IPS-20b (cell line): ENCODE measurements around the gene TECPR1.

Experiments used
- H3K27ac ChIP-seq: one replicate; pipeline ENCODE4 v1.5.1; 2013; ENCODE audit warnings: low read length
- H3K27me3 ChIP-seq: 2 replicates; pipeline ENCODE4 v1.6.1; 2013; ENCODE audit warnings: mild to moderate bottlenecking, low read length, inconsistent platforms; ENCODE audit not compliant: insufficient read depth
- H3K36me3 ChIP-seq: 2 replicates; pipeline ENCODE4 v1.6.1; 2013; ENCODE audit warnings: low read depth, mild to moderate bottlenecking, inconsistent platforms, low read length, moderate library complexity; ENCODE audit not compliant: insufficient read depth
- H3K4me1 ChIP-seq: 2 replicates; pipeline ENCODE4 v1.6.1; 2013; ENCODE audit warnings: mild to moderate bottlenecking, control low read depth, inconsistent platforms, low read length, moderate library complexity; ENCODE audit not compliant: insufficient read depth
- H3K4me3 ChIP-seq: 2 replicates; pipeline ENCODE4 v1.5.1; 2013; ENCODE audit warnings: mild to moderate bottlenecking, low read length, inconsistent platforms
- H3K9ac ChIP-seq: 2 replicates; pipeline ENCODE4 v1.6.1; 2013; ENCODE audit warnings: low read depth, mild to moderate bottlenecking, inconsistent platforms, low read length, moderate library complexity
- H3K9me3 ChIP-seq: 2 replicates; pipeline ENCODE4 v1.6.1; 2013; ENCODE audit warnings: mild to moderate bottlenecking, low read depth, low read length, inconsistent platforms; ENCODE audit not compliant: insufficient read depth

TECPR1 gene

GRCh38 chr7:98187138-98187502, 64.9 kb downstream of the TECPR1 start:
- Histone ChIP-seq H3K27me3 (no peaks in the 10 kb centered on the region), H3K9me3 (no peaks in the 10 kb centered on the region), H3K4me3 (no peak overlapping the region), H3K4me1 (peaks cover 10% of the 10 kb centered on the region; the same call in 1 of the 2 replicates), H3K27ac (no peak overlapping the region), H3K36me3 (peaks cover 25% of the 10 kb centered on the region), H3K9ac (no peak overlapping the region)

- H3K4me3 ChIP-seq, result no peak overlapping the region
- H3K9ac ChIP-seq, result no peak overlapping the region
- peaks cover 20% of the 10 kb centered on the region for H3K36me3 ChIP-seq
Measured at GRCh38 chr7:98186452-98187137, 65.4 kb downstream of the TECPR1 start.

GRCh38 chr7:98185101-98185500, 66.9 kb downstream of the TECPR1 start:
- H3K4me3 ChIP-seq, result no peak overlapping the region
- no peak overlapping the region for H3K9ac ChIP-seq
- peaks cover 10% of the 10 kb centered on the region for H3K36me3 ChIP-seq
- no peaks in the 10 kb centered on the region for H3K27me3 ChIP-seq
- no peak overlapping the region for H3K27ac ChIP-seq
- H3K9me3 ChIP-seq, result no peaks in the 10 kb centered on the region
- peaks cover 10% of the 10 kb centered on the region; the same call in 1 of the 2 replicates for H3K4me1 ChIP-seq

More at GRCh38 chr7:98186452-98187137, 65.4 kb downstream of the TECPR1 start:
- Histone ChIP-seq H3K9me3 (no peaks in the 10 kb centered on the region), H3K4me1 (peaks cover 10% of the 10 kb centered on the region; the same call in 1 of the 2 replicates), H3K27me3 (no peaks in the 10 kb centered on the region), H3K27ac (no peak overlapping the region)

- Histone ChIP-seq H3K9me3 (no peaks in the 10 kb centered on the region), H3K27ac (no peak overlapping the region), H3K4me1 (peaks cover 14% of the 10 kb centered on the region; the same call in 1 of the 2 replicates), H3K36me3 (peaks cover 10% of the 10 kb centered on the region), H3K27me3 (no peaks in the 10 kb centered on the region), H3K9ac (no peak overlapping the region), H3K4me3 (no peak overlapping the region)
Measured at GRCh38 chr7:98180751-98181150, 71.3 kb downstream of the TECPR1 start.

- Histone ChIP-seq H3K27me3 (no peaks in the 10 kb centered on the region), H3K9me3 (no peaks in the 10 kb centered on the region), H3K36me3 (peaks cover 25% of the 10 kb centered on the region), H3K27ac (no peak overlapping the region), H3K9ac (no peak overlapping the region), H3K4me1 (peaks cover 14% of the 10 kb centered on the region; the same call in 1 of the 2 replicates), H3K4me3 (no peak overlapping the region)
Measured at GRCh38 chr7:98178762-98179490, 73.1 kb downstream of the TECPR1 start.

GRCh38 chr7:98178321-98178720, 73.7 kb downstream of the TECPR1 start:
- Histone ChIP-seq H3K4me3 (no peak overlapping the region), H3K9me3 (no peaks in the 10 kb centered on the region), H3K9ac (no peak overlapping the region), H3K4me1 (peaks cover 14% of the 10 kb centered on the region; the same call in 1 of the 2 replicates), H3K27me3 (no peaks in the 10 kb centered on the region), H3K27ac (no peak overlapping the region), H3K36me3 (peaks cover 25% of the 10 kb centered on the region)

- no peak overlapping the region for H3K4me3 ChIP-seq
- no peaks in the 10 kb centered on the region for H3K9me3 ChIP-seq
- H3K9ac ChIP-seq, result no peak overlapping the region
- H3K36me3 ChIP-seq, result peaks cover 31% of the 10 kb centered on the region
- H3K27ac ChIP-seq, result no peak overlapping the region
- H3K4me1 ChIP-seq, result peaks cover 8% of the 10 kb centered on the region; the same call in 1 of the 2 replicates
- H3K27me3 ChIP-seq, result no peaks in the 10 kb centered on the region
Measured at GRCh38 chr7:98177553-98177952, 74.5 kb downstream of the TECPR1 start.

GRCh38 chr7:98175260-98175940, 76.6 kb downstream of the TECPR1 start:
- H3K4me3 ChIP-seq, result no peak overlapping the region
- no peak overlapping the region for H3K27ac ChIP-seq
- H3K27me3 ChIP-seq, result no peaks in the 10 kb centered on the region
- H3K9ac ChIP-seq, result no peak overlapping the region
- H3K36me3 ChIP-seq, result peaks cover 51% of the 10 kb centered on the region
- H3K9me3 ChIP-seq, result no peaks in the 10 kb centered on the region
- 0 out of 2 replicates have a peak, but pooled peaks cover 4% of the 10 kb centered on the region for H3K4me1 ChIP-seq

GRCh38 chr7:98174334-98175259, 77.4 kb downstream of the TECPR1 start:
- Histone ChIP-seq H3K9ac (no peak overlapping the region), H3K4me1 (0 out of 2 replicates have a peak, but pooled peaks cover 4% of the 10 kb centered on the region), H3K9me3 (no peaks in the 10 kb centered on the region), H3K27me3 (no peaks in the 10 kb centered on the region), H3K27ac (no peak overlapping the region), H3K4me3 (no peak overlapping the region), H3K36me3 (peaks cover 50% of the 10 kb centered on the region)

- H3K36me3 ChIP-seq, result peaks cover 51% of the 10 kb centered on the region
- H3K27ac ChIP-seq, result no peak overlapping the region
- H3K4me3 ChIP-seq, result no peak overlapping the region
Measured at GRCh38 chr7:98171449-98171848, 80.6 kb downstream of the TECPR1 start.

GRCh38 chr7:98170966-98171365, 81.1 kb downstream of the TECPR1 start:
- H3K27ac ChIP-seq, result no peak overlapping the region
- peaks cover 48% of the 10 kb centered on the region for H3K36me3 ChIP-seq

More at GRCh38 chr7:98171449-98171848, 80.6 kb downstream of the TECPR1 start:
- Histone ChIP-seq H3K9me3 (no peaks in the 10 kb centered on the region), H3K27me3 (no peaks in the 10 kb centered on the region), H3K4me1 (no peaks in the 10 kb centered on the region), H3K9ac (no peak overlapping the region)

More at GRCh38 chr7:98170966-98171365, 81.1 kb downstream of the TECPR1 start:
- H3K9ac ChIP-seq, result no peak overlapping the region
- no peaks in the 10 kb centered on the region for H3K27me3 ChIP-seq
- no peaks in the 10 kb centered on the region for H3K9me3 ChIP-seq
- H3K4me1 ChIP-seq, result no peaks in the 10 kb centered on the region
- no peak overlapping the region for H3K4me3 ChIP-seq
